ENCODE results near the gene ACOX1. TPM values are rescaled to one million over a fixed set of nuclear protein-coding genes. Genes with fewer than 3 reads are reported as not detected.

ACOX1 gene
- polyA plus RNA-seq, 1 of the 3 experiments (the other 2 are of a cell fraction): 21.5 TPM

- Histone ChIP-seq H3K4me2 (peak within 1 kb of the TSS; percentile 91), H2AFZ (ENCODE audit: low read depth) (peak within 1 kb of the TSS; percentile 99), H3F3A (replicated peaks; ENCODE audit: insufficient read depth) (peaks cover 17% of the 10 kb centered on the region), H3K27me3 (ENCODE audit: insufficient read depth) (no peaks in the 10 kb centered on the region), H3K9me2 (no peaks in the 10 kb centered on the region), H4K20me1 (ENCODE audit: insufficient read depth) (no peaks in the 10 kb centered on the region), H3K27ac (ENCODE audit: low read depth in 2 of 2, low read length in 1 of 2) (peak within 1 kb of the TSS; percentile 66 to 86), H3K4me1 (ENCODE audit: control insufficient read depth in 1 of 2, insufficient read depth in 2 of 2, low read depth in 1 of 2, low read length in 1 of 2) (peaks cover 4 to 13% of the 10 kb centered on the region in 2 experiments; a peak in 2 of 4 replicates), H3K4me3 (ENCODE audit: low read depth in 2 of 2, low read length in 1 of 2) (peak within 1 kb of the TSS; percentile 70 to 88), H3K36me3 (replicated peaks in 1 of 2; ENCODE audit: control insufficient read depth in 1 of 2, insufficient read depth in 2 of 2, low read length in 1 of 2) (peaks cover 20 to 21% of the 10 kb centered on the region in 2 experiments), H3K79me2 (ENCODE audit: insufficient read depth) (peaks cover 30% of the 10 kb centered on the region; the same call in 1 of the 2 replicates), H3K9me3 (no peaks in the 10 kb centered on the region), H3K9ac (peak within 1 kb of the TSS; percentile 78)
- CTCF ChIA-PET: interaction anchor here (0.6 to 5.6 kb wide), 70 partner anchors 9 to 1703 kb away, joined by 3 to 142 read pairs (median 4); partner anchors contain the start of genes ACOX1, CDK3, EXOC7 and FBF1
- DNase-seq: peak; percentile 99
- POLR2A ChIA-PET: interaction anchor here (0.6 to 2.0 kb wide), 13 partner anchors 9 to 125 kb away, joined by 3 to 8 read pairs (median 4); partner anchors contain the start of gene WBP2
- WGBS (ENCODE audit: low lambda C conversion rate): 5% methylated on average over 37 of the region's 69 CpGs
- TF ChIP-seq FOXJ3 (CRISPR knock-in tag; IDR thresholded peaks at IDR 0.05): peak; percentile 62; the same call in 1 of the 2 replicates
- TF ChIP-seq POLR2AphosphoS5 (IDR thresholded peaks at IDR 0.05; ENCODE audit: low read depth, low read length): peak; percentile 75; the same call in 1 of the 2 replicates
- TF ChIP-seq MAX (IDR thresholded peaks at IDR 0.05; ENCODE audit: low read depth): peak; percentile 93
- peak; percentile 70; the same call in 1 of the 2 replicates for TF ChIP-seq RFX5 (IDR thresholded peaks at IDR 0.05; ENCODE audit: low read length)
- TF ChIP-seq TAF1 (IDR thresholded peaks at IDR 0.05; ENCODE audit: borderline replicate concordance, low read depth, low read length): peak; percentile 93
- TF ChIP-seq EP300 (IDR thresholded peaks at IDR 0.05; ENCODE audit: borderline replicate concordance in 1 of 2, low read depth in 1 of 2, low read length in 1 of 2): peak in 1 of 2 experiments; percentile 56; a peak in 1 of 4 replicates
- TF ChIP-seq, protein P1, sequence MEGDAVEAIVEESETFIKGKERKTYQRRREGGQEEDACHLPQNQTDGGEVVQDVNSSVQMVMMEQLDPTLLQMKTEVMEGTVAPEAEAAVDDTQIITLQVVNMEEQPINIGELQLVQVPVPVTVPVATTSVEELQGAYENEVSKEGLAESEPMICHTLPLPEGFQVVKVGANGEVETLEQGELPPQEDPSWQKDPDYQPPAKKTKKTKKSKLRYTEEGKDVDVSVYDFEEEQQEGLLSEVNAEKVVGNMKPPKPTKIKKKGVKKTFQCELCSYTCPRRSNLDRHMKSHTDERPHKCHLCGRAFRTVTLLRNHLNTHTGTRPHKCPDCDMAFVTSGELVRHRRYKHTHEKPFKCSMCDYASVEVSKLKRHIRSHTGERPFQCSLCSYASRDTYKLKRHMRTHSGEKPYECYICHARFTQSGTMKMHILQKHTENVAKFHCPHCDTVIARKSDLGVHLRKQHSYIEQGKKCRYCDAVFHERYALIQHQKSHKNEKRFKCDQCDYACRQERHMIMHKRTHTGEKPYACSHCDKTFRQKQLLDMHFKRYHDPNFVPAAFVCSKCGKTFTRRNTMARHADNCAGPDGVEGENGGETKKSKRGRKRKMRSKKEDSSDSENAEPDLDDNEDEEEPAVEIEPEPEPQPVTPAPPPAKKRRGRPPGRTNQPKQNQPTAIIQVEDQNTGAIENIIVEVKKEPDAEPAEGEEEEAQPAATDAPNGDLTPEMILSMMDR (IDR thresholded peaks at IDR 0.05): peak; percentile 99
- TF ChIP-seq RXRA (IDR thresholded peaks at IDR 0.05; ENCODE audit: borderline replicate concordance, low read depth): no peak; the same call in 1 of the 2 replicates
- peak; percentile 50; the same call in 1 of the 2 replicates for TF ChIP-seq FOXM1 (IDR thresholded peaks at IDR 0.05; ENCODE audit: low read depth)
- TF ChIP-seq TEAD4 (IDR thresholded peaks at IDR 0.05; ENCODE audit: borderline replicate concordance, insufficient read depth): 0 out of 2 replicates have a peak, but pooled peaks have one; percentile 63
- peak; percentile 40; the same call in 1 of the 2 replicates for TF ChIP-seq NRF1 (IDR thresholded peaks at IDR 0.05; ENCODE audit: low read depth, low read length)
- peak; percentile 83 for TF ChIP-seq MXI1 (IDR thresholded peaks at IDR 0.05; ENCODE audit: low read depth, low read length)
- TF ChIP-seq, protein P2, sequence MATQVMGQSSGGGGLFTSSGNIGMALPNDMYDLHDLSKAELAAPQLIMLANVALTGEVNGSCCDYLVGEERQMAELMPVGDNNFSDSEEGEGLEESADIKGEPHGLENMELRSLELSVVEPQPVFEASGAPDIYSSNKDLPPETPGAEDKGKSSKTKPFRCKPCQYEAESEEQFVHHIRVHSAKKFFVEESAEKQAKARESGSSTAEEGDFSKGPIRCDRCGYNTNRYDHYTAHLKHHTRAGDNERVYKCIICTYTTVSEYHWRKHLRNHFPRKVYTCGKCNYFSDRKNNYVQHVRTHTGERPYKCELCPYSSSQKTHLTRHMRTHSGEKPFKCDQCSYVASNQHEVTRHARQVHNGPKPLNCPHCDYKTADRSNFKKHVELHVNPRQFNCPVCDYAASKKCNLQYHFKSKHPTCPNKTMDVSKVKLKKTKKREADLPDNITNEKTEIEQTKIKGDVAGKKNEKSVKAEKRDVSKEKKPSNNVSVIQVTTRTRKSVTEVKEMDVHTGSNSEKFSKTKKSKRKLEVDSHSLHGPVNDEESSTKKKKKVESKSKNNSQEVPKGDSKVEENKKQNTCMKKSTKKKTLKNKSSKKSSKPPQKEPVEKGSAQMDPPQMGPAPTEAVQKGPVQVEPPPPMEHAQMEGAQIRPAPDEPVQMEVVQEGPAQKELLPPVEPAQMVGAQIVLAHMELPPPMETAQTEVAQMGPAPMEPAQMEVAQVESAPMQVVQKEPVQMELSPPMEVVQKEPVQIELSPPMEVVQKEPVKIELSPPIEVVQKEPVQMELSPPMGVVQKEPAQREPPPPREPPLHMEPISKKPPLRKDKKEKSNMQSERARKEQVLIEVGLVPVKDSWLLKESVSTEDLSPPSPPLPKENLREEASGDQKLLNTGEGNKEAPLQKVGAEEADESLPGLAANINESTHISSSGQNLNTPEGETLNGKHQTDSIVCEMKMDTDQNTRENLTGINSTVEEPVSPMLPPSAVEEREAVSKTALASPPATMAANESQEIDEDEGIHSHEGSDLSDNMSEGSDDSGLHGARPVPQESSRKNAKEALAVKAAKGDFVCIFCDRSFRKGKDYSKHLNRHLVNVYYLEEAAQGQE (IDR thresholded peaks at IDR 0.05; ENCODE audit: low read depth, low read length): peak; percentile 53; the same call in 1 of the 2 replicates
- TF ChIP-seq, protein P3, sequence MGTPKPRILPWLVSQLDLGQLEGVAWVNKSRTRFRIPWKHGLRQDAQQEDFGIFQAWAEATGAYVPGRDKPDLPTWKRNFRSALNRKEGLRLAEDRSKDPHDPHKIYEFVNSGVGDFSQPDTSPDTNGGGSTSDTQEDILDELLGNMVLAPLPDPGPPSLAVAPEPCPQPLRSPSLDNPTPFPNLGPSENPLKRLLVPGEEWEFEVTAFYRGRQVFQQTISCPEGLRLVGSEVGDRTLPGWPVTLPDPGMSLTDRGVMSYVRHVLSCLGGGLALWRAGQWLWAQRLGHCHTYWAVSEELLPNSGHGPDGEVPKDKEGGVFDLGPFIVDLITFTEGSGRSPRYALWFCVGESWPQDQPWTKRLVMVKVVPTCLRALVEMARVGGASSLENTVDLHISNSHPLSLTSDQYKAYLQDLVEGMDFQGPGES (IDR thresholded peaks at IDR 0.05; ENCODE audit: low read depth, low read length): no peak
- TF ChIP-seq, protein P4, sequence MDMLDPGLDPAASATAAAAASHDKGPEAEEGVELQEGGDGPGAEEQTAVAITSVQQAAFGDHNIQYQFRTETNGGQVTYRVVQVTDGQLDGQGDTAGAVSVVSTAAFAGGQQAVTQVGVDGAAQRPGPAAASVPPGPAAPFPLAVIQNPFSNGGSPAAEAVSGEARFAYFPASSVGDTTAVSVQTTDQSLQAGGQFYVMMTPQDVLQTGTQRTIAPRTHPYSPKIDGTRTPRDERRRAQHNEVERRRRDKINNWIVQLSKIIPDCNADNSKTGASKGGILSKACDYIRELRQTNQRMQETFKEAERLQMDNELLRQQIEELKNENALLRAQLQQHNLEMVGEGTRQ (IDR thresholded peaks at IDR 0.05; ENCODE audit: borderline replicate concordance, low read depth, low read length): no peak
- peak; percentile 66; the same call in 1 of the 2 replicates for TF ChIP-seq TCF12 (IDR thresholded peaks at IDR 0.05)
- peak; percentile 92 for TF ChIP-seq RCOR1 (IDR thresholded peaks at IDR 0.05; ENCODE audit: low read length)
- peak; percentile 92 for TF ChIP-seq YY1 (IDR thresholded peaks at IDR 0.05; ENCODE audit: low read depth)
- TF ChIP-seq CHD2 (IDR thresholded peaks at IDR 0.05; ENCODE audit: low read length, partially characterized antibody): peak; percentile 83
- TF ChIP-seq, protein P5, sequence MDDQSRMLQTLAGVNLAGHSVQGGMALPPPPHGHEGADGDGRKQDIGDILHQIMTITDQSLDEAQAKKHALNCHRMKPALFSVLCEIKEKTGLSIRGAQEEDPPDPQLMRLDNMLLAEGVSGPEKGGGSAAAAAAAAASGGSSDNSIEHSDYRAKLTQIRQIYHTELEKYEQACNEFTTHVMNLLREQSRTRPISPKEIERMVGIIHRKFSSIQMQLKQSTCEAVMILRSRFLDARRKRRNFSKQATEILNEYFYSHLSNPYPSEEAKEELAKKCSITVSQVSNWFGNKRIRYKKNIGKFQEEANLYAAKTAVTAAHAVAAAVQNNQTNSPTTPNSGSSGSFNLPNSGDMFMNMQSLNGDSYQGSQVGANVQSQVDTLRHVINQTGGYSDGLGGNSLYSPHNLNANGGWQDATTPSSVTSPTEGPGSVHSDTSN (IDR thresholded peaks at IDR 0.05): peak; percentile 55
- peak; percentile 91 for TF ChIP-seq SMC3 (IDR thresholded peaks at IDR 0.05; ENCODE audit: low read depth, low read length)
- TF ChIP-seq RAD21 (IDR thresholded peaks at IDR 0.05; ENCODE audit: low read length): peak; percentile 94
Measured at GRCh38 chr17:75904749-75905521, 74.0 kb downstream of the ACOX1 start, which contains the start of gene MRPL38. Gene MRPL38, minus strand, starts transcription at chr17:75904884. Its CDS starts 9 bp downstream, at chr17:75904875.

Measured in SK-N-SH (cell line).